ENCODE measurements around the gene MS4A15.
"Not testable (repeated sequence)": the region's sequence is repeated elsewhere in the genome, so short reads cannot be mapped to it uniquely, and the experiment has no call there.

The MS4A15 gene, protein sequence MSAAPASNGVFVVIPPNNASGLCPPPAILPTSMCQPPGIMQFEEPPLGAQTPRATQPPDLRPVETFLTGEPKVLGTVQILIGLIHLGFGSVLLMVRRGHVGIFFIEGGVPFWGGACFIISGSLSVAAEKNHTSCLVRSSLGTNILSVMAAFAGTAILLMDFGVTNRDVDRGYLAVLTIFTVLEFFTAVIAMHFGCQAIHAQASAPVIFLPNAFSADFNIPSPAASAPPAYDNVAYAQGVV

GRCh38 chr11:60756307-60757032, at the start of gene MS4A15:
TSS of gene MS4A15 (plus strand) at chr11:60756867. CDS start at chr11:60763734, 6,867 bp downstream.
- no peak for DNase-seq

DNA sequence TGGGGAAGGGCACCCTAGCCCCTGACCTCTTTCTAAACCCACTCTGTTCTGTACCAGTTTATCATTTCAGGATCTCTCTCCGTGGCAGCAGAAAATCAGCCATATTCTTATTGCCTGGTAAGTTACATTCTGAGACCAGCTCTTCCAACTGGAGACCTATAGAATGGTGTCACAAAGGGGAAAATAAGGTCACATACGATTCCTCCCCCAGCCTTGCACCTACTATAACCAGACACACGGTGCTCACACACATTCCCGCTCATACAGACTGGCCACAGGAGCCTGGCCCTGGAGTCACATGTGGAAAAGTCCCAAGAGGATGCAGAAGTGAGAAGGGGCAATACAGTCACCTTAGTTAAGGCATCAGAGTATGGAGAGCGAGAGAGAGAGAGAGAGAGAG, 49.7 kb upstream of the MS4A15 start:
- DNase-seq = no peak

DNA sequence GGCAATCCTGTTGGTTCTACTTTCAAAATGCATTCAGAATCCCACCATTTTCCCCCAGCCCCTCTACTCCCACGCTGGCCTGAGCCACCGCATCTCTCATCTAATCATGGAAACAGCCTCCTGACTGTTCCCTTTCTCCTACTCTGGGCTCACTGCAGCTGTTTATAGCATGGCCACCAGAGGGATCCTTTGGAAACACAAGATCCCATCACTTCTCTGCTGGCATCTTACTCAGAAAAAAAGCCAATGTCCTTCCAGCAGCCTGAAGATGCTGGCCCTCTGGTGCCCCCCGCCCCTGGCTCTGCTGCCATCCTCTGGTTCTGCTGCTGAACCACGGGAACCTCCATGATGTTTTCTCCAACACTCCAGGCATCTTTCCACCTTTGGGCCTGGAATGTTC, 46.2 kb upstream of the MS4A15 start:
- DNase-seq = no peak

- DNase-seq = no peak
Observed at GRCh38 chr11:60711276-60711675, 45.4 kb upstream of the MS4A15 start.

- DNase-seq = not testable (repeated sequence)
Observed at GRCh38 chr11:60713423-60713822, 43.2 kb upstream of the MS4A15 start.

GRCh38 chr11:60717956-60718355, 38.7 kb upstream of the MS4A15 start:
- no peak for DNase-seq

DNA sequence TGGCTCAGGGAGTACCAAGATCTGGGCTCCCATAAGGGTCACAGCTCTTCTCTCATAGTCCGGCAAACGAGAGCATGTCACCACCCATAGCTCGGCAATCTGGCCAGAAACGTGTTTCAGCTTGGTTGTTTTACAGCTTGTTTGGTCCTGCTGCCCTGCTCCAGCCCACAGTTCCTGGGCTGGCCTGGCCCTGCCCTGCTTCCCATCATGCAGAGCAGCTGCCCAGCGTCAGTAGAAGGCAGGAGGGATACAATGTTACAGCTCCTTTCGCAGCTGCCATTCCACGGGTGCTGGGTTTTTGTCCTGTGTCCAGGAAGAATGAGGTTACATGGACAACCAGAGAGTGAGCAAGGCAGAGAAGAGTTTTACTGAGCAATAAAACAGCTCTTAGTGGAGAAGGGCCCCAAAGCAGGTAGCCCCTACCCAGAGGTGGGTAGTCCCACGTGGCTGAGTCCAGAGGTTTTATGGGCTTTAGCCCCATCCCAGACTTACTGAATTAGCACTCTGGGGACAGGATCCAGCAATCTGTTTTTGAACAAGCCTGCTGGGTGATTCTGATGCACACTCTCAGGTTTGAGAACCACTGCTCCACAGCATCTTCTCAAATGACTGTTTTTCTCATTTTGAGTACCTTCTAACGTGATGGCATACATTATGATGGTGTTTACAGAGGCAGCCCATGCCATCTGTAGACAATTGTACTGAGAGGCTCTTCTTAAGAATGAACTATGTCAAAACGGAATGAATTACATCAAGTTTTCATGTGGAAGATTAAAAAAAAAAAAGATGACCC, 37.9 kb upstream of the MS4A15 start:
- DNase-seq = no peak

DNA sequence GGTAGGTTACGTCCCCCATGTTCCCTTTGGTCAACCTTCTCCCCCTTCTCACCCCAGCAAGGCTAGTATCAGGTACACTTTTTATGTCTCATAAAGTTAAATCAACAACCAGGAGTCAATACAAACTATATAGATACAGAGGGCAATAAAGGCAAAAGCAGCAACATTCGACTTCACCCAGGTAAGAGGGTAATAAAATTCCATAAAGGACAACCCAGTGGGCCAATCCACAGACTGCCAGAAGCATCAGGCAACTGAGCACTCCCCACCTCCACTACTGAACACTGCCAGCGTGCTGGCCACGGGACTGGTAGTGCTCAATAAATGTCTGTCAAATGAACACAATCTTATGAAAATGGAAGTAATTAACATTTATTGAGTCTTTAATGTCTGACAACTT, 37.3 kb upstream of the MS4A15 start:
- no peak for DNase-seq

GRCh38 chr11:60720460-60720859, 36.2 kb upstream of the MS4A15 start:
- no peak for DNase-seq

- no peak for DNase-seq
Observed at GRCh38 chr11:60724420-60724819, 32.2 kb upstream of the MS4A15 start, which contains the start of gene MS4A18. TSS of gene MS4A18 (plus strand) at chr11:60724720.

DNA sequence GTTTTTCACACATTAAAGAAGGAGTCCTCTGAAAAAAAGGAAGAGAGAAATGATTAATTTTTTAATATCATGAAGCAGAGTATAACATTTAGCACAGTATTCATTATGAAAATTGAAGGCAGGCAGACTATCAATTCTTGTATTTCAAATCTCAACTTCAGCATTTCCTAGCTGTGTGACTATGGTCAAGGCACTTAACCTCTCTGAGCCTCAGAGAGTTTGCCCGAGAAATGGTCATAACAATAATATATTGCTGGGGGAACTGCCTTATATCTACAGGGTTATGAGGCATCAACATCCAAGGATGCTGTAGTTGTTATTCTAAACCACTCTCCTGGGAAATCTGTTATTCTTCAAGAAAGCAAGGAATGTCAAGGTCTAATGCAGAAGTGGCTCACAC, 31.1 kb upstream of the MS4A15 start:
- no peak for DNase-seq

DNA sequence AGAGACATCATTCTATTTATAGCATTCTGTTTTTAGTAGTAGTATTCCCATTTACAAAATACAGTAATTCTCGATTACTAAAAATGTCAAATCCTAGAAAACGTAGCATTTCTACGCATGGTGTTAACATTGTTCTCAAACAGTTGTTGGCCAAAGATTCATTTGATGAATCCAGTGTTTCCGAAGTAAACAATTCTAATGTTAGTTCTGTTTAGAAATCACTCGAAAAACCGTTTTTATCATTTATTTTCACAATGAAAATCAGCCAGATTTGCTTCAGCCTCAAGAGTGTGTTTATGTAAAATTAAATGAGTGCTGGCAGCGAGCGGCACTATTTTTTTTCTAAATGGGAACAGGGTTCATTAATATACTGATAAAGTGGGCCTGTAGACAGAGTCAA, 25.1 kb upstream of the MS4A15 start:
- DNase-seq = no peak

DNA sequence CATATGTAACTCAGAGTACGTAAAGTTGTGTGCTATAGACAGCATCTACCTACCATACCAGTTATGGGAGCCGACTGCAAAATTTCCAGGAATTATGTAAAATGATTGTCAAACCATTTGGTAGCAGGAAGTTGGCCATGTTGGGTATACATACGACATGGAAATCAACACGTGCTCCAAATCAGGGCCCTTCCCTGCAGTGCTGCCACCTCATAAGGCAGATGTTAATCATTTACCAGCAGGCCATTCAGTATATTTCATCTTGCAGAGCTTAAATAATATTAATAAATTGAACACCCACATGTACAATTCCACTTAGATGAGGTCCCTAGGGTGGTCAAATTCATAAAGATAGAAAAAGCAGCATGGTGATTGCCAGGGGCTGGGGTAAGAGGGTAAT, 22.4 kb upstream of the MS4A15 start:
- no peak for DNase-seq

- DNase-seq = no peak
Observed at GRCh38 chr11:60739114-60739513, 17.6 kb upstream of the MS4A15 start.

DNA sequence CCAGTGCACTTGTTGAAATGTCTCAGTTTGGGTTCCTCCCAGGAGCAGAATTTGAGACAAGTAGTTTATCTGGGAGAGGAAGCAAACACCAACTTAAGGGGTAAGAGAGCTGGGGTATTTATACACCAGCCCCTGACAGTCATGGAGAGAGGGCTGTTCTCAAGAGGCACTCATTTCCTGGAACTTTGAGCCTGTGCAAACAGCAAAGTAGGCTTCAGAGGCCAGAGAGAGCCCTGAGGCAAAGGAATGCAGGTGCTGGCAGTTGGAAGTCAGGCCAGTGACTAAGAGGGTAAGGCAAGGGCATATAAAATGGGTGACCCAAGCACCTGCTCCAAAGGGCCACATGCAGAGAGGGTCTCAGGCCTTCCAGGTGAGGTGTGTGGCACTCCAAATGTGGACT, 16.1 kb upstream of the MS4A15 start:
- DNase-seq = no peak

DNA sequence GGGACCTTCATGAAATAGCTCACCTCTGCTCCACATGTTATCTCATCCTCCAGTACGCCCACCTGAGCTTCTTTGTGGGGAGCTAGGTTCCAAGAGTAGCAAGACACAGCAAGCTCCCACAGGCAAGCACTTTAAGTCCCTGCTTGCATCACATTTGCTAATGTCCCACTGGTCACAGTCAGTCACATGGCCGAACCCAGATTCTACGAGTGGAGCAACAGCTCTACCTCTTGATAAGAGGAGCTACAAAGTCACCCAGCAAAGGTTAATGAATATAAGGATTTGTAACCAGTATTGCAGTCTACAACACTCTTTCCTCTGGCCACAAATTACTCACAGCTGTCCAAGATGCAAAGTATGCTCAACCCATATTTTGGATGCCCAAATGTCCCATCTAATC, 15.2 kb upstream of the MS4A15 start:
- DNase-seq = no peak

- DNase-seq = no peak
Observed at GRCh38 chr11:60743058-60743457, 13.6 kb upstream of the MS4A15 start.

DNA sequence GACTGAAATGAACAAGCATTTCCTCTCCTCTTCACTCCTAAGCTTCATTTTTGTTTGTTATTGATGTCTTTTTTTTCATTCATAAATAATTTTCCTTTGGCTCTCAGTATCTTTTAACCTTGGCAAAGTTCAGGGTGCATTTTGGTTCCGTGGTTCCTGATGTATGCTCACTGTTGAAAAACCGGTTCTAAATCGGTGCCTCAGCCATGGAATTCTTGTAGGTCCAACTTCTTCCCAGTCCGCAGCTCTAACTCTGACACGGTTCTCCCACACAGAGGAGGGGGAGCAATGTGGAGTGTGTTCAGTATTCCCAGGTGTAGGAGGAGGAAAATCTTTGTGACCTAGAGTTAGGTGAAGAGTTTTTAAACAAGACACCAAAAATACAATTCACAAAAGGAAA, 12.6 kb upstream of the MS4A15 start:
- DNase-seq = no peak

- no peak for DNase-seq
Observed at GRCh38 chr11:60747359-60747873, 9.3 kb upstream of the MS4A15 start.

DNA sequence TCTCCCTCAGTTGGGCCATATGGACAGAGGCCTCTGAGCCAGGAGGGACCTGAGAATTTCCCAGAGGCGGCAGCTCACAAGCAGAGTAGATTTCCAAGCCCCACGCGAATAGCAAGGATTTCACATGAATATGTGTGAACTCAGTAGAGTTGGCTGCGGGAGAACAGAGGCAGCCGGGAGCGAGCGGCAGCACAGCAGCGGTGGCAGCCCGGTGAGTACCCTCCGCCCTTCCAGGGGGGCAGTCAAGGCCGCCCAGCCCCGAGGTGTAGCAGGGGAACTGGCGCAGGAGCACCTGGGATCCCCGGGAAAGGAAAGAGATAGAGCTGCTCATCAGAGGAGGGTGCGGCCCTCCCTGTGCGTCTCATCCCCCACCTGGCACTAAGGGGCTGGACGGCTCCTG, 8.4 kb upstream of the MS4A15 start:
- DNase-seq = no peak

DNA sequence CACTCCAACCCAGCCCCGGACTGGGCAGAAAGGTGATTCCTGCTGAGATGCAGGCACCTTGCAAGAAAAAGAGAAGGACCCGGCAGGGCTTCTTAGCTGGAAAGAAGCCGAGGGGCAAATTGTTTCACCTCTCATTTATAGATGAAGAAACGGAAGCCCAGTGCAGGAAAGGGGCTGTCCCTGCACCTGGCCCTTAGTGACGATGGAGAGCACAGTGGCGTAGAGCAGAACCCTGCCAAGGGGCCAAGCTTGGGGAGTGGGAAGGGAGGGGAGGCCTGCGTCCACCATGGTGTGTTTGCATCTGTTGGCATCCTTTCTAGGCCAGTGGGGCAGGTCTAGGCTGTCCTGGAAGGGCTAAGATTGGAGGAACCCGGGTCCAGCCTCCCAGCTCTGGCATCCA, 7.8 kb upstream of the MS4A15 start:
- DNase-seq = no peak

DNA sequence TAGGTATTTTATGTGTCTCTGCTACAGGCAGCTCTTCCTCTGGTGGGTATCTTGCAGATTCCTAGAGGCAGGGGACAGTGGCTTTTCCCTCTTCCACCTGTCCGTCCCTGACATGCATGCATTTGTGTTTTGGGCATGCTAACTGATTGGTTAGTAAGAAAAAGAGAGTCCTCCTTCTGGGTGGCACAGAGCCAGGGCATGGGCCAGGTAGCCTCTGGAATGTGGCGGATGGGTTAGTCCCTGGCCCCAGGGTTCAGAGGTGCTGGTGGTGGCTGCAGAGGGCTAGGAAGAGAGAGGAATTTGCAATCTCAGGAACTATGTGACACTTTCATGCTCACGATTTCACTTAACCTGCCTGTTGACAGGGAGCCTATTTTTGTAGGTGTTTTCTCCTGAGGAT, 5.8 kb upstream of the MS4A15 start:
- DNase-seq = no peak

DNA sequence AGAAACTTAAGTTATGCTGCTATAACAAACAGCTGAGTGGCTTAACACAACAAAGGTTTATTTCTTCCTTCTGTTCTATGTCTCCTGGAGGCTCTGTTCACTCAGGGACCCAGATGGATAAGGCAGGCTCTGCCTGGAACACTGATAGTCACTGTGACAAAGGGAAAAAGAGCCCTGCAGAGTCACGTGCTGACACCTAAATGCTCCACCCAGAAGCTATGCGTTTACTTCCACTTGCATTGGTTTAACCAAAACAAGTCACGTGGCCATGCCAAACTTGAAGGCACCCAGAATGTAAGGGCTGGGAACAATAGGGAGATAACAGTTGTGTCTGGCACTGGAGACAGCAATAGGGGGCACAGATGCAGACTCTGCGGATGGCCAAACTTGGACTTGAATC, 3.4 kb upstream of the MS4A15 start:
- DNase-seq = no peak

DNA sequence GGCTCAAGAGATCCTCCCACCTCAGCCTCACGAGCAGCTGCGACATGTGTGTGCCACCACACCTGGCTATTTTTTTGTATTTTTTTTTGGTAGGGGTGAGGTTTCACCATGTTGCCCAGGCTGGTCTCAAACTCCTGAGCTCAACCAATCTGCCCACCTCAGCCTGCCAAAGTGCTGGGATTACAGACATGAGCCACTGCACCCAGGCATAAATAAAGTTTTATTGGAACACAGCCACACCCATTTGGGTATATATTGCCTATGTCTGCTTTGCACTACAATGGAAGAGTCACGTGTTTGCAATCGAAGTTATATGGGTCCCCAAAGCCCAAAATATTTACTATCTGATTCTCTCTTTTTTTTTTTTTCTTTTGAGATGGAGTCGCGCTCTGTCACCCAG, 1.8 kb upstream of the MS4A15 start:
- no peak for DNase-seq
